ENCODE measurements around the gene FIBCD1. TPM values are rescaled to one million over a fixed set of nuclear protein-coding genes. Genes with fewer than 3 reads are reported as not detected.

The FIBCD1 gene
- total and polyA plus RNA-seq, 11 donors = 0.24 to 3.9 (median 1.3) TPM; not detected in 2

DNA sequence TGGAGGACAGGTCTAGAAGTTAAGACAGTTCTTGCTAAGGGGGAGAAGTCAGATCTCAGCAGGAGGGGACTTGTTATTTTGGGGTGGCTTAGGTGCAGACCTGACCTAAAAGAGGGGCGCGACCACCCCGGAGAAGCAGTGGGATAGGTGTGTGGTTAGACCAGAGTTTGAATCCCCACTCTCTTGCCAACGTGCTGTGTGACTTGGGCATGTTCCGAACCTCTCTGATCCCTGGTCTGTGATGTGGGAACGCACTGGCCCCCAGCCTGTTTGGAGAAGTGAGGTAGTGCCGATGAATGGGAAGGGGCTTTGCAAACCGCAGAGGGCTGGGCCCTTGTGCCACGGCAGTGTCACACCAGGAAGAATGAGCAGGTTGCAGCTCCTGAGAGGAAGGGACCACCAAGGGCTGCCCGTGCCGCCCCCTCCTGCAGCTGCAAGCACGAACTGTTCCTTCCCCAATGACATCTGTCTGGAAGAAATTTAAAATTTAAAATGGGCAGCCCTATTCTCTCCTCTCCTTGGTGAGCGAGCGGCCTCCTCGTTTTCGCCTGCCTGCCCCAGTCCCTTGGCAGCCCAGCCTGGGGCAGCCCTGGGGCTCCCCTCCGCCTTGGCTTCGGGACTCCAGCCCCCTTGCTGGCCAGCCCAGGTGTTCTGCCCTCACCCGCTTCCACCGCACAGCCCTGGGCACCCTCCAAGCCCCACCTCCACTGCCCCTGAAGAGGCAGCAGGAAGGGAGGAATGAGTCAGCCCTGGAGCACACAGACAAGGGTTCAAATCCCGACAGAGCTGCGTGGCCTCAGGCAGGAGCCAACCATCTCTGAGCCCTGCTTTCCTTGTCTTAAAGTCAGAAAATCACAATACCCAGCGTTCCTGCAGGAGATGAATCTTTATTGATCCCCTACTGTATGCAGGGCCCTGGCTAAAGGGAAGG is 1.6 kb downstream of the FIBCD1 start:
- peak in 1 of 5 donors; percentile 12 for DNase-seq
- Histone ChIP-seq H3K4me1 (peaks cover 0 to 48% (median 17%) of the 10 kb centered on the region in 12 donors), H3K4me3 (peak overlapping the region in 1 of 12 donors; percentile 4), H3K27me3 (peaks cover 50 to 98% (median 74%) of the 10 kb centered on the region in 9 donors), H3K36me3 (no peaks in the 10 kb centered on the region), H3K9me3 (no peaks in the 10 kb centered on the region), H3K27ac (no peak overlapping the region)
- no peak for ATAC-seq
- no peak for TF ChIP-seq POLR2A (IDR thresholded peaks at IDR 0.05)
- WGBS, 4 donors = 69 to 82% (median 78%) methylated on average over 16 to 23 of the region's 23 CpGs
- intact Hi-C loops (cut with DNase I) = loop anchor here in 4 of 10 donors (2.0 to 5.0 kb wide), 4 partner anchors 60 to 235 kb away; no protein-coding TSS in a partner anchor

DNA sequence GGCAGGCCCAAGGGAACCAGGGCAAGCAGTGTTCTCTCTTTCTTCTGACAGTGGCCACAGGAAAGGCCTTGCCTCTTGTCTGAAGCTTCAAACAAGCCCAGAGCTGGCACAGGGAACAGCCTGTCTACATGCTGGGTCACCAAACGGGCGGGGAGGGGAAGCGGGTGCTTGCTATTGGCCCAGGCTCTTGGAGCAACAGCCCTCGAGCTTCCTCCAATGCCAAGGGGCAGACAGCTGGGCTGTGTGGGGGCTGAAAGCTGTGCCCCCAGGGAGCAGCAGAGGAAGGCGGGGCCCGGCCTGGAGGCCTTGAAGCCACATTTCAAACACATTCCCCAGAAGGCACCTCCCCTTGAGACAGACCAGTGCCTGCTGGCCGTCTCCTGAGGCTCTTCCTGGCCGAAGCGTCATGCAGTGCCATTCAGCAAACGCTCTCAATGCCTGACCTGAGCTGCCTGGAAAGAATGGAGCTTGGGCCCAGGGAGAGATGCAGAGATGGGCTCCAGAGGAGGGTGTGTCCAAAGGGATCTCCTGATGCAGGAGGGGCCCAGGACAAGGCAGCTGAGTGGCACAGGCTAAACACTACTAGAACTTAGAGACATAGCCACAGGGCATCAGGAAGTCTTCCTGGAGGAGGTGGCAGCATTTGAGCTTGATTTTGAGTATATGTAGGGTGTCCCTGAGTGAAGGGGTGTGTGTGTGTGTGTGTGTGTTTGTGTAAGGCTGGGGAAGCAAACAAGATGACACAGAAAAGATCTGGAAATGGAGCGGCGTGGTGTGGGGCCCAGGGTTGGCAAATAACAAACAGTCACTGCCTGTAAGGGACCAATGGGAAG is 2.5 kb downstream of the FIBCD1 start:
- no peak for ATAC-seq
- 58 to 73% (median 65%) methylated on average over 8 to 12 of the region's 12 CpGs for WGBS, 4 donors
- Histone ChIP-seq H3K9me3 (no peaks in the 10 kb centered on the region), H3K4me1 (peaks cover 0 to 56% (median 22%) of the 10 kb centered on the region in 12 donors), H3K27me3 (peaks cover 50 to 96% (median 74%) of the 10 kb centered on the region in 9 donors), H3K36me3 (no peaks in the 10 kb centered on the region), H3K27ac (no peak overlapping the region), H3K4me3 (no peak overlapping the region)
- DNase-seq = peak in 1 of 5 donors; percentile 37
- no peak for TF ChIP-seq POLR2A (IDR thresholded peaks at IDR 0.05)
- TF ChIP-seq, protein P1, sequence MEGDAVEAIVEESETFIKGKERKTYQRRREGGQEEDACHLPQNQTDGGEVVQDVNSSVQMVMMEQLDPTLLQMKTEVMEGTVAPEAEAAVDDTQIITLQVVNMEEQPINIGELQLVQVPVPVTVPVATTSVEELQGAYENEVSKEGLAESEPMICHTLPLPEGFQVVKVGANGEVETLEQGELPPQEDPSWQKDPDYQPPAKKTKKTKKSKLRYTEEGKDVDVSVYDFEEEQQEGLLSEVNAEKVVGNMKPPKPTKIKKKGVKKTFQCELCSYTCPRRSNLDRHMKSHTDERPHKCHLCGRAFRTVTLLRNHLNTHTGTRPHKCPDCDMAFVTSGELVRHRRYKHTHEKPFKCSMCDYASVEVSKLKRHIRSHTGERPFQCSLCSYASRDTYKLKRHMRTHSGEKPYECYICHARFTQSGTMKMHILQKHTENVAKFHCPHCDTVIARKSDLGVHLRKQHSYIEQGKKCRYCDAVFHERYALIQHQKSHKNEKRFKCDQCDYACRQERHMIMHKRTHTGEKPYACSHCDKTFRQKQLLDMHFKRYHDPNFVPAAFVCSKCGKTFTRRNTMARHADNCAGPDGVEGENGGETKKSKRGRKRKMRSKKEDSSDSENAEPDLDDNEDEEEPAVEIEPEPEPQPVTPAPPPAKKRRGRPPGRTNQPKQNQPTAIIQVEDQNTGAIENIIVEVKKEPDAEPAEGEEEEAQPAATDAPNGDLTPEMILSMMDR (IDR thresholded peaks at IDR 0.05) = no peak
- intact Hi-C loops (cut with DNase I) = loop anchor here in 3 of 10 donors (2.0 to 5.0 kb wide), 3 partner anchors 61 to 164 kb away; no protein-coding TSS in a partner anchor

DNA sequence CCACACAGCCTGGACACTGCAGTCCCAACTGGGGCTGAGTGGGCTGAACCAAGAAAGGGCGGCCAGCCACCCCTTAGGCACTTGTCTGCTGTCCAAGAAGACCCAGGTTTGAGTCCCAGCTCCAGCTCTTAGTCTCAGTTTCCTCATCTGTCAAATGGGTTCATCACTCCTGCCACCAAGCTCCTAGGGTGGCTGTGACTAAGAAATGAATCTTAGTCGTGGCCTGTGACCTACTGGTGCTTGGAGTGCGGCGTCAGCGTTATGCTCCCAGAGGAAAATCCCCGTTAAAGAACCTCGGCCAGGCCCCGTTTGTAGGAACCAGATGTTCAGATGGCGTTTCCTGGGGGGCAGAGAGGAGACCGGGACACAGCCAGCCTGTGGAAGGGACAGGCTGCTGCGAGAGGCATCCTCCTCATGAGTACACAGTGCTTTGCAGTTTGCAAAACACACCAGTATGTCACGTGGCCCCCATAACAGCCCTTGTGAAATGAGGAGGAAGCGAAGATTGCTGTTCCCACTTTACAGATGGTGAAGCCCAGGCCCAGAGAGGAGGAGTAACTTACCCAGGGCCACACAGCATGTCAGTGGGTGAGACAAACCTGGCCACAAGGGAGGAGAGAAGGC is 3.3 kb downstream of the FIBCD1 start:
- DNase-seq = peak in 1 of 5 donors; percentile 19
- no peaks in the 10 kb centered on the region for H3K9me3 ChIP-seq
- H3K36me3 ChIP-seq = no peaks in the 10 kb centered on the region
- H3K27me3 ChIP-seq = peaks cover 49 to 89% (median 69%) of the 10 kb centered on the region in 9 donors
- peaks cover 0 to 56% (median 22%) of the 10 kb centered on the region in 12 donors for H3K4me1 ChIP-seq
- 78 to 84% (median 82%) methylated on average over 13 of the region's 13 CpGs for WGBS, 4 donors
- no peak overlapping the region for H3K4me3 ChIP-seq
- no peak for ATAC-seq
- intact Hi-C loops (cut with DNase I) = loop anchor here in 3 of 10 donors (2.0 to 5.0 kb wide), 3 partner anchors 62 to 163 kb away; no protein-coding TSS in a partner anchor
- H3K27ac ChIP-seq = no peak overlapping the region
- TF ChIP-seq, protein P1 (IDR thresholded peaks at IDR 0.05) = no peak
- no peak for TF ChIP-seq POLR2A (IDR thresholded peaks at IDR 0.05)
